H9 (cell line): Measurements from ENCODE around the gene AP1S3. TPM values are rescaled to one million over a fixed set of nuclear protein-coding genes. Genes with fewer than 3 reads are reported as not detected.

Source experiments
- DNase-seq: peaks from one replicate; pipeline ENCODE4 v3.0.0-alpha.2; 2017
- H2AFZ ChIP-seq: one replicate; pipeline ENCODE4 v1.6.1; 2013; ENCODE audit warnings: mild to moderate bottlenecking, low read length, control low read depth, moderate library complexity
- H2AK5ac ChIP-seq: 2 replicates; pipeline ENCODE4 v1.6.1; 2013; ENCODE audit warnings: low read length, control low read depth, mixed read lengths; ENCODE audit not compliant: insufficient read length
- H2BK120ac ChIP-seq: one replicate; pipeline ENCODE4 v1.6.1; 2013; ENCODE audit warnings: low read depth, mild to moderate bottlenecking, low read length, control low read depth, inconsistent platforms; ENCODE audit not compliant: poor library complexity, severe bottlenecking
- H2BK12ac ChIP-seq: 2 replicates; pipeline ENCODE4 v1.6.1; 2013; ENCODE audit warnings: low read length, control low read depth, mixed read lengths, low read depth; ENCODE audit not compliant: insufficient read length
- H2BK15ac ChIP-seq: 2 replicates; pipeline ENCODE4 v1.6.1; 2013; ENCODE audit warnings: low read depth, low read length, control low read depth
- H2BK20ac ChIP-seq: one replicate; pipeline ENCODE4 v1.6.1; 2013; ENCODE audit warnings: low read depth, mild to moderate bottlenecking, low read length, control low read depth, inconsistent platforms; ENCODE audit not compliant: poor library complexity, severe bottlenecking
- H2BK5ac ChIP-seq: 2 replicates; pipeline ENCODE4 v1.6.1; 2013; ENCODE audit warnings: low read length, control low read depth, mixed read lengths; ENCODE audit not compliant: insufficient read length
- H3K14ac ChIP-seq: 2 replicates; pipeline ENCODE4 v1.6.1; 2013; ENCODE audit warnings: low read length, control low read depth; ENCODE audit not compliant: insufficient read depth
- H3K18ac ChIP-seq: 2 replicates; pipeline ENCODE4 v1.6.1; 2013; ENCODE audit warnings: low read depth, mild to moderate bottlenecking, mixed read lengths, low read length, control low read depth; ENCODE audit not compliant: insufficient read length
- H3K23ac ChIP-seq: 2 replicates; pipeline ENCODE4 v1.6.1; 2013; ENCODE audit warnings: low read length, control low read depth, mixed read lengths, low read depth; ENCODE audit not compliant: insufficient read length
- H3K23me2 ChIP-seq: 2 replicates; pipeline ENCODE4 v1.6.1; 2013; ENCODE audit warnings: low read depth, mild to moderate bottlenecking, mixed read lengths, low read length, control low read depth; ENCODE audit not compliant: insufficient read length, poor library complexity, severe bottlenecking
- H3K27ac ChIP-seq: 2 replicates; pipeline ENCODE4 v1.5.1; 2013; ENCODE audit warnings: low read length, control low read depth, mixed read lengths, low read depth; ENCODE audit not compliant: insufficient read length
- H3K27me3 ChIP-seq: 2 replicates; pipeline ENCODE4 v1.6.1; 2013; ENCODE audit warnings: low read length, control low read depth, inconsistent platforms; ENCODE audit not compliant: insufficient read depth
- H3K4ac ChIP-seq: 2 replicates; pipeline ENCODE4 v1.6.1; 2013; ENCODE audit warnings: low read depth, mild to moderate bottlenecking, control low read depth, inconsistent platforms, low read length, moderate library complexity
- H3K4me1 ChIP-seq: 2 replicates; pipeline ENCODE4 v1.6.1; 2013; ENCODE audit warnings: low read length, control low read depth, inconsistent platforms; ENCODE audit not compliant: insufficient read depth
- H3K4me2 ChIP-seq: 2 replicates; pipeline ENCODE4 v1.6.1; 2013; ENCODE audit warnings: low read length, control low read depth, mixed read lengths; ENCODE audit not compliant: insufficient read length, insufficient read depth
- H3K56ac ChIP-seq: 2 replicates; pipeline ENCODE4 v1.6.1; 2013; ENCODE audit warnings: low read depth, mild to moderate bottlenecking, mixed read lengths, low read length, control low read depth; ENCODE audit not compliant: insufficient read length
- H3K79me1 ChIP-seq: 2 replicates; pipeline ENCODE4 v1.6.1; 2013; ENCODE audit warnings: low read depth, mild to moderate bottlenecking, moderate library complexity, low read length, control low read depth, inconsistent platforms; ENCODE audit not compliant: insufficient read depth, poor library complexity, severe bottlenecking
- H3K79me2 ChIP-seq: 2 replicates; pipeline ENCODE4 v1.6.1; 2013; ENCODE audit warnings: low read length, control low read depth, inconsistent platforms; ENCODE audit not compliant: insufficient read depth
- H3K9ac ChIP-seq: 2 replicates; pipeline ENCODE4 v1.6.1; 2013; ENCODE audit warnings: low read length, control low read depth, mixed read lengths; ENCODE audit not compliant: insufficient read length; ENCODE audit errors: extremely low read depth
- H3K9me3 ChIP-seq: one replicate; pipeline ENCODE4 v1.6.1; 2013; ENCODE audit warnings: low read depth, low read length, inconsistent platforms; ENCODE audit not compliant: control insufficient read depth
- H3T11ph ChIP-seq: one replicate; pipeline ENCODE4 v1.6.1; 2013; ENCODE audit warnings: mild to moderate bottlenecking, low read length, control low read depth, inconsistent platforms
- H4K20me1 ChIP-seq: one replicate; pipeline ENCODE4 v1.6.1; 2013; ENCODE audit not compliant: control insufficient read depth, insufficient read length, insufficient read depth
- H4K5ac ChIP-seq: 2 replicates; pipeline ENCODE4 v1.6.1; 2013; ENCODE audit warnings: low read depth, mild to moderate bottlenecking, mixed read lengths, low read length, control low read depth; ENCODE audit not compliant: insufficient read length
- H4K8ac ChIP-seq: replicated peaks from 2 replicates; pipeline ENCODE4 v1.6.1; 2013; ENCODE audit warnings: low read length, control low read depth, mixed read lengths, low read depth; ENCODE audit not compliant: insufficient read length
- H4K91ac ChIP-seq: 2 replicates; pipeline ENCODE4 v1.6.1; 2013; ENCODE audit warnings: low read depth, mild to moderate bottlenecking, moderate library complexity, mixed read lengths, low read length, control low read depth; ENCODE audit not compliant: insufficient read length
- H3K27ac Mint-ChIP-seq, 3 experiments: 2 replicates in 2 of 3; 3 replicates in 1 of 3; pipeline ENCODE4 v1.8.0; 2020 to 2021; ENCODE audit warnings: mixed read lengths in 3 of 3, mild to moderate bottlenecking in 1 of 3, moderate library complexity in 1 of 3
- H3K27me3 Mint-ChIP-seq: 2 replicates; pipeline ENCODE4 v1.8.0; 2021; ENCODE audit warnings: low read depth, mild to moderate bottlenecking, moderate library complexity, mixed read lengths
- H3K36me3 Mint-ChIP-seq, 3 experiments: 2 replicates in 2 of 3; 3 replicates in 1 of 3; pipeline ENCODE4 v1.8.0; 2020 to 2021; ENCODE audit warnings: low read depth in 3 of 3, mixed read lengths in 3 of 3; ENCODE audit not compliant: insufficient read depth in 1 of 3
- H3K4me1 Mint-ChIP-seq, 2 experiments: 2 replicates each; pipeline ENCODE4 v1.8.0; 2020; ENCODE audit warnings: mixed read lengths in 2 of 2
- H3K4me3 Mint-ChIP-seq, 2 experiments: 2 replicates in 1 of 2; 3 replicates in 1 of 2; pipeline ENCODE4 v1.8.0; 2020 to 2021; ENCODE audit warnings: mild to moderate bottlenecking in 2 of 2, mixed read lengths in 2 of 2, moderate library complexity in 1 of 2
- H3K9me3 Mint-ChIP-seq, 2 experiments: 2 replicates in 1 of 2; 3 replicates in 1 of 2; pipeline ENCODE4 v1.8.0; 2020; ENCODE audit warnings: mild to moderate bottlenecking in 2 of 2, mixed read lengths in 2 of 2, moderate library complexity in 1 of 2
- WGBS: extraction: QIAGEN DNeasy Blood & Tissue Kit; methylation state at CpG from one replicate; pipeline ENCODE4 v1.1.7; 2013; ENCODE audit warnings: missing lambda C conversion rate, low lambda C conversion rate, mixed read lengths; ENCODE audit not compliant: insufficient read length; ENCODE audit errors: extremely low coverage; 5-methylcytosine and 5-hydroxymethylcytosine counted together
- total RNA-seq: library from RNA; stranded (reverse); gene quantifications from 2 replicates; pipeline ENCODE4 v1.2.1, GENCODE V29; 2021
- TF ChIP-seq, protein P1 (sequence below): fragments of 200-600 bp; sonication (generic); conservative IDR thresholded peaks from 3 replicates; pipeline ENCODE4 v1.8.0; 2021; ENCODE audit warnings: antibody characterized with exemption, mild to moderate bottlenecking

Gene AP1S3
- total RNA-seq, 1 experiment from 2014 or later: 8.7 TPM

DNA sequence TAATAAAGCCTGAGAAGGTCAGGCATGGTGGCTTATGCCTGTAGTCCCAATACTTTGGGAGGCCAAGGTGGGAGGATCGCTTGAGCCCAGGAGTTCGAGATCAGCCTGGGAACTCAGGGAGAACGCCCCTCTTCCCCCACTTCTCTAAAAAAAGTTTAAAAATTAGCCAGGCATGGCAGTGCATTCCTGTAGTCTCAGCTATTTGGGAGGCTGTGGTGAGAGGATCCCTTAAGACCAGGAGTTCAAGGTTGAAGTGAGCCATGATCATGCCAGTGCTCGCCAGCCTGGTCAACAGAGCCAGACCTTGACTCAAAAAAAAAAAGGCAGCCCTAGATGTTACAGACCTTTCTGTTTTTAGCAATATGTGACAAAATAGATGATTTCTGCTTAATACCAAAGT, 83.4 kb downstream of the AP1S3 start:
- Histone ChIP-seq H3K4me2 (no peak overlapping the region), H3K23ac (no peak overlapping the region), H3T11ph (no peak overlapping the region), H3K4me1 (no peaks in the 10 kb centered on the region), H3K9ac (no peak overlapping the region), H3K27ac (no peak overlapping the region), H3K56ac (no peak overlapping the region), H4K8ac (no peak overlapping the region), H3K4ac (no peak overlapping the region), H2BK20ac (no peak overlapping the region), H3K79me2 (no peaks in the 10 kb centered on the region), H3K79me1 (no peaks in the 10 kb centered on the region), H2BK120ac (no peak overlapping the region), H3K27me3 (no peaks in the 10 kb centered on the region), H4K91ac (no peak overlapping the region), H2BK15ac (no peak overlapping the region), H3K18ac (no peak overlapping the region), H2AFZ (no peak overlapping the region), H3K9me3 (no peaks in the 10 kb centered on the region), H4K5ac (no peak overlapping the region), H2BK5ac (no peak overlapping the region), H3K23me2 (no peaks in the 10 kb centered on the region), H4K20me1 (no peaks in the 10 kb centered on the region), H2AK5ac (no peak overlapping the region), H2BK12ac (no peak overlapping the region), H3K14ac (no peak overlapping the region)
- no peak overlapping the region for H3K27ac Mint-ChIP-seq
- peaks cover 3% of the 10 kb centered on the region for H3K27me3 Mint-ChIP-seq
- TF ChIP-seq, protein P1, sequence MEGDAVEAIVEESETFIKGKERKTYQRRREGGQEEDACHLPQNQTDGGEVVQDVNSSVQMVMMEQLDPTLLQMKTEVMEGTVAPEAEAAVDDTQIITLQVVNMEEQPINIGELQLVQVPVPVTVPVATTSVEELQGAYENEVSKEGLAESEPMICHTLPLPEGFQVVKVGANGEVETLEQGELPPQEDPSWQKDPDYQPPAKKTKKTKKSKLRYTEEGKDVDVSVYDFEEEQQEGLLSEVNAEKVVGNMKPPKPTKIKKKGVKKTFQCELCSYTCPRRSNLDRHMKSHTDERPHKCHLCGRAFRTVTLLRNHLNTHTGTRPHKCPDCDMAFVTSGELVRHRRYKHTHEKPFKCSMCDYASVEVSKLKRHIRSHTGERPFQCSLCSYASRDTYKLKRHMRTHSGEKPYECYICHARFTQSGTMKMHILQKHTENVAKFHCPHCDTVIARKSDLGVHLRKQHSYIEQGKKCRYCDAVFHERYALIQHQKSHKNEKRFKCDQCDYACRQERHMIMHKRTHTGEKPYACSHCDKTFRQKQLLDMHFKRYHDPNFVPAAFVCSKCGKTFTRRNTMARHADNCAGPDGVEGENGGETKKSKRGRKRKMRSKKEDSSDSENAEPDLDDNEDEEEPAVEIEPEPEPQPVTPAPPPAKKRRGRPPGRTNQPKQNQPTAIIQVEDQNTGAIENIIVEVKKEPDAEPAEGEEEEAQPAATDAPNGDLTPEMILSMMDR: no peak
- no peak for DNase-seq
- no peaks in the 10 kb centered on the region for H3K4me1 Mint-ChIP-seq
- H3K4me3 Mint-ChIP-seq: no peak overlapping the region
- no peaks in the 10 kb centered on the region for H3K9me3 Mint-ChIP-seq
- no CpG with 5 or more reads among the region's 4 CpGs for WGBS
- no peaks in the 10 kb centered on the region for H3K36me3 Mint-ChIP-seq
